SK-N-SH treated with all-trans-retinoic acid at 6 μM for 48 hours (cell line): Measurements from ENCODE around the gene TTC29.

Experiments used
- ATAC-seq: fragments of 200-7000 bp; cut with Tn5 transposase; 3 replicates; pipeline ENCODE4 v1.9.1; 2020; ENCODE audit warnings: mild to moderate bottlenecking, moderate library complexity
- ARNTL ChIP-seq: fragments of 450-650 bp; formaldehyde crosslinking; IDR thresholded peaks from 2 replicates; pipeline ENCODE4 v1.5.0; 2020; ENCODE audit warnings: low read depth, mild to moderate bottlenecking, moderate library complexity, borderline replicate concordance
- BACH2 ChIP-seq: fragments of 250-450 bp; sonication (Bioruptor Pico); IDR thresholded peaks from 2 replicates; pipeline ENCODE4 v1.9.0; 2021; ENCODE audit warnings: mild to moderate bottlenecking, borderline replicate concordance
- CSDC2 ChIP-seq: fragments of 250-450 bp; sonication (Bioruptor Pico); IDR thresholded peaks from 2 replicates; pipeline ENCODE4 v1.5.0; 2020; ENCODE audit warnings: mild to moderate bottlenecking, moderate library complexity
- ESRRG ChIP-seq: fragments of 250-450 bp; sonication (Bioruptor Pico); IDR thresholded peaks from 2 replicates; pipeline ENCODE4 v1.6.1; 2021; ENCODE audit warnings: mild to moderate bottlenecking
- GLIS3 ChIP-seq: fragments of 250-450 bp; sonication (Bioruptor Pico); IDR thresholded peaks from 2 replicates; pipeline ENCODE4 v1.5.0; 2020; ENCODE audit warnings: mild to moderate bottlenecking, moderate library complexity
- POU6F1 ChIP-seq: fragments of 250-450 bp; sonication (Bioruptor Pico); IDR thresholded peaks from 2 replicates; pipeline ENCODE4 v1.8.0; 2021; ENCODE audit warnings: low read depth, mild to moderate bottlenecking, moderate library complexity, borderline replicate concordance
- PPARA ChIP-seq: fragments of 250-450 bp; sonication (Bioruptor Pico); IDR thresholded peaks from 2 replicates; pipeline ENCODE4 v1.5.0; 2020; ENCODE audit warnings: mild to moderate bottlenecking, borderline replicate concordance
- RARB ChIP-seq: fragments of 250-450 bp; sonication (Bioruptor Pico); IDR thresholded peaks from 2 replicates; pipeline ENCODE4 v1.8.0; 2021; ENCODE audit warnings: mild to moderate bottlenecking, moderate library complexity
- SNAI2 ChIP-seq: fragments of 250-450 bp; sonication (Bioruptor Pico); IDR thresholded peaks from 2 replicates; pipeline ENCODE4 v1.5.0; 2020; ENCODE audit warnings: mild to moderate bottlenecking, moderate library complexity
- TOX ChIP-seq: fragments of 250-450 bp; sonication (Bioruptor Pico); IDR thresholded peaks from 2 replicates; pipeline ENCODE4 v1.8.0; 2021; ENCODE audit warnings: mild to moderate bottlenecking, moderate library complexity, borderline replicate concordance
- TSHZ2 ChIP-seq: fragments of 250-450 bp; sonication (Bioruptor Pico); IDR thresholded peaks from 2 replicates; pipeline ENCODE4 v1.5.0; 2020; ENCODE audit warnings: mild to moderate bottlenecking, moderate library complexity
- ZC3H10 ChIP-seq: fragments of 250-450 bp; sonication (Bioruptor Pico); IDR thresholded peaks from 2 replicates; pipeline ENCODE4 v1.5.1; 2021; ENCODE audit warnings: mild to moderate bottlenecking, moderate library complexity
- ZFP3 ChIP-seq: fragments of 250-450 bp; sonication (Bioruptor Pico); IDR thresholded peaks from 2 replicates; pipeline ENCODE4 v1.5.0; 2020; ENCODE audit warnings: mild to moderate bottlenecking, moderate library complexity
- ZFP30 ChIP-seq: fragments of 450-650 bp; formaldehyde crosslinking; IDR thresholded peaks from 2 replicates; pipeline ENCODE4 v1.5.0; 2022; ENCODE audit warnings: mild to moderate bottlenecking, moderate library complexity
- ZNF565 ChIP-seq: fragments of 450-650 bp; formaldehyde crosslinking; conservative IDR thresholded peaks from 2 replicates; pipeline ENCODE4 v1.5.0; 2020; ENCODE audit warnings: low read depth, mild to moderate bottlenecking, moderate library complexity
- ZNF70 ChIP-seq: fragments of 450-650 bp; formaldehyde crosslinking; IDR thresholded peaks from 2 replicates; pipeline ENCODE4 v1.5.0; 2020; ENCODE audit warnings: mild to moderate bottlenecking, moderate library complexity
- ZNF8 ChIP-seq: fragments of 450-650 bp; formaldehyde crosslinking; IDR thresholded peaks from 2 replicates; pipeline ENCODE4 v1.5.0; 2020; ENCODE audit warnings: mild to moderate bottlenecking, moderate library complexity
- TF ChIP-seq, protein P1 (sequence below): fragments of 250-450 bp; sonication (Bioruptor Pico); IDR thresholded peaks from 2 replicates; pipeline ENCODE4 v1.8.0; 2020; ENCODE audit warnings: mild to moderate bottlenecking, moderate library complexity, borderline replicate concordance

Gene TTC29

DNA sequence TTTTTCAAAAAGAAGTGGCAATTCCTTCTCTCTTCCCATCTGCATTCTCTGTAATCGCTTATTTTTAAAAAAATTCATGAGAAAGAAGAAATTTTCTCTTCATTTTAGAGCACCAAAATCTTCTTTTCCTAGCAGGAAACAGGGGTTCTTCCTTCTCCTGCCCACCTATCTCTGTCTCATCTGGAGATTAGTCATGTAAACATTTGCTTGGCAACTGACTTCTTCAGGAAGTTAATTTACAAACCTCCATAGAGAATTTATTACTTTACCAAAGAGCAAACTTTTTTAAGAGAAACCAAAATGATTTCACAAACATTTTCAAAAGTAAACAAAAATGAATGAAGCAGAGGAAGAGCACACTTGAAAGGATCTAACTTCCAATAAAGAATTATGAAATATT lies 13.5 kb downstream of the TTC29 start:
- no peak for ATAC-seq
- TF ChIP-seq PPARA (no peak), ZNF8 (CRISPR knock-in tag) (no peak), ARNTL (CRISPR knock-in tag) (no peak), GLIS3 (CRISPR knock-in tag) (no peak), ESRRG (CRISPR knock-in tag) (no peak), ZC3H10 (no peak), TOX (no peak), ZFP3 (CRISPR knock-in tag) (no peak), ZFP30 (CRISPR knock-in tag) (no peak), TSHZ2 (CRISPR knock-in tag) (no peak), SNAI2 (no peak)

DNA sequence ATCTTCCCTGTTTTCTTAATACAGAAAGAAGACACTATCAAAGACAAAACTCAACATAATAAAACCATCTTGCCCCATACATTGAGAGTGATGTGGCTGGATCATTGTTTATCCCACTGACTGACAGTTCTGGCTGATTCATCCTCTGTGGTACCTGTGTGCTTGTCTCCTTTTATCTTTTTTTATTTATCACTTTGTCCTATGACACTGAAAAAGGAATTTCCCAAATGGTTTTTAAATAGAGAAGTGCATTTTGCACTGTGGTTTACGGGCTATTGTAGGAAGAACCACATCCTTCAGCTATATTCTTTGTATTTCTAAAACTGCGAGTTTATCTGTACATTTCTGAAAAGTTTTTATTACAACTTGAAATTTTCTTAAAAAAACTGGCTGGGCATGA lies 15.0 kb downstream of the TTC29 start:
- no peak for ATAC-seq
- TF ChIP-seq ZNF565: no peak
- no peak for TF ChIP-seq ESRRG (CRISPR knock-in tag)
- no peak for TF ChIP-seq TSHZ2 (CRISPR knock-in tag)
- no peak for TF ChIP-seq BACH2 (CRISPR knock-in tag)
- TF ChIP-seq ZC3H10: no peak
- no peak for TF ChIP-seq CSDC2
- TF ChIP-seq PPARA: no peak
- no peak for TF ChIP-seq RARB (CRISPR knock-in tag)
- no peak for TF ChIP-seq POU6F1 (CRISPR knock-in tag)
- TF ChIP-seq, all 23 proteins: peak for 0

- TF ChIP-seq POU6F1 (CRISPR knock-in tag): no peak
- TF ChIP-seq ZNF70 (CRISPR knock-in tag): no peak
- no peak for TF ChIP-seq SNAI2
- no peak for TF ChIP-seq CSDC2
- TF ChIP-seq GLIS3 (CRISPR knock-in tag): no peak
- TF ChIP-seq ARNTL (CRISPR knock-in tag): no peak
- TF ChIP-seq PPARA: no peak
- TF ChIP-seq ZNF8 (CRISPR knock-in tag): no peak
- no peak for TF ChIP-seq RARB (CRISPR knock-in tag)
- TF ChIP-seq, protein P1, sequence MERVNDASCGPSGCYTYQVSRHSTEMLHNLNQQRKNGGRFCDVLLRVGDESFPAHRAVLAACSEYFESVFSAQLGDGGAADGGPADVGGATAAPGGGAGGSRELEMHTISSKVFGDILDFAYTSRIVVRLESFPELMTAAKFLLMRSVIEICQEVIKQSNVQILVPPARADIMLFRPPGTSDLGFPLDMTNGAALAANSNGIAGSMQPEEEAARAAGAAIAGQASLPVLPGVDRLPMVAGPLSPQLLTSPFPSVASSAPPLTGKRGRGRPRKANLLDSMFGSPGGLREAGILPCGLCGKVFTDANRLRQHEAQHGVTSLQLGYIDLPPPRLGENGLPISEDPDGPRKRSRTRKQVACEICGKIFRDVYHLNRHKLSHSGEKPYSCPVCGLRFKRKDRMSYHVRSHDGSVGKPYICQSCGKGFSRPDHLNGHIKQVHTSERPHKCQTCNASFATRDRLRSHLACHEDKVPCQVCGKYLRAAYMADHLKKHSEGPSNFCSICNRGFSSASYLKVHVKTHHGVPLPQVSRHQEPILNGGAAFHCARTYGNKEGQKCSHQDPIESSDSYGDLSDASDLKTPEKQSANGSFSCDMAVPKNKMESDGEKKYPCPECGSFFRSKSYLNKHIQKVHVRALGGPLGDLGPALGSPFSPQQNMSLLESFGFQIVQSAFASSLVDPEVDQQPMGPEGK (CRISPR knock-in tag): no peak
- no peak for TF ChIP-seq BACH2 (CRISPR knock-in tag)
- no peak for TF ChIP-seq TOX
- TF ChIP-seq ZFP3 (CRISPR knock-in tag): no peak
- TF ChIP-seq TSHZ2 (CRISPR knock-in tag): no peak
- no peak for TF ChIP-seq ZNF565
- no peak for ATAC-seq
Observed at GRCh38 chr4:146927695-146928094, 18.0 kb downstream of the TTC29 start.
